ENCODE measurements around the gene FGFR4.

The FGFR4 gene

GRCh38 chr5:177111720-177112394 lies 25.1 kb downstream of the FGFR4 start:
- peaks cover 35% of the 10 kb centered on the region for H3K4me1 Mint-ChIP-seq
- peaks cover 18% of the 10 kb centered on the region for H3K27me3 Mint-ChIP-seq (ENCODE audit: low read depth)
- H3K4me3 Mint-ChIP-seq, result peak overlapping the region in 1 of 3 experiments; percentile 4
- peak; percentile 91 to 96 (median 95) for TF ChIP-seq CTCF (IDR thresholded peaks at IDR 0.05; ENCODE audit: unreplicated experiment in 3 of 3)
- H3K9me3 Mint-ChIP-seq, result no peaks in the 10 kb centered on the region
- peak overlapping the region; percentile 41 to 93 (median 46) for H3K27ac Mint-ChIP-seq
- no peaks in the 10 kb centered on the region for H3K36me3 Mint-ChIP-seq (ENCODE audit: low read depth)

- no peak overlapping the region for H3K27ac Mint-ChIP-seq
- no peak for TF ChIP-seq CTCF (IDR thresholded peaks at IDR 0.05; ENCODE audit: unreplicated experiment in 3 of 3)
- H3K4me3 Mint-ChIP-seq, result no peak overlapping the region
- H3K9me3 Mint-ChIP-seq, result no peaks in the 10 kb centered on the region
- no peaks in the 10 kb centered on the region for H3K36me3 Mint-ChIP-seq (ENCODE audit: low read depth)
- H3K4me1 Mint-ChIP-seq, result peaks cover 28% of the 10 kb centered on the region
- H3K27me3 Mint-ChIP-seq (ENCODE audit: low read depth), result peaks cover 11% of the 10 kb centered on the region
These were observed 26.0 kb downstream of the FGFR4 start for GRCh38 chr5:177112589-177113220.

- Mint-ChIP-seq H3K9me3 (no peaks in the 10 kb centered on the region), H3K27ac (peak overlapping the region; percentile 2 to 54 (median 18)), H3K4me3 (no peak overlapping the region), H3K27me3 (ENCODE audit: low read depth) (peaks cover 11% of the 10 kb centered on the region), H3K36me3 (ENCODE audit: low read depth) (no peaks in the 10 kb centered on the region), H3K4me1 (peaks cover 25% of the 10 kb centered on the region)
- peak; percentile 96 to 99 (median 99) for TF ChIP-seq CTCF (IDR thresholded peaks at IDR 0.05; ENCODE audit: unreplicated experiment in 3 of 3)
These were observed 27.1 kb downstream of the FGFR4 start for GRCh38 chr5:177113566-177114424.

GRCh38 chr5:177116631-177117373 lies 30.1 kb downstream of the FGFR4 start:
- no peak overlapping the region for H3K27ac Mint-ChIP-seq
- peaks cover 11% of the 10 kb centered on the region for H3K27me3 Mint-ChIP-seq (ENCODE audit: low read depth)
- no peak overlapping the region for H3K4me3 Mint-ChIP-seq
- H3K36me3 Mint-ChIP-seq (ENCODE audit: low read depth), result no peaks in the 10 kb centered on the region
- TF ChIP-seq CTCF (IDR thresholded peaks at IDR 0.05; ENCODE audit: unreplicated experiment in 3 of 3), result no peak
- no peaks in the 10 kb centered on the region for H3K9me3 Mint-ChIP-seq
- peaks cover 7% of the 10 kb centered on the region for H3K4me1 Mint-ChIP-seq

- peaks cover 5% of the 10 kb centered on the region for H3K27me3 Mint-ChIP-seq (ENCODE audit: low read depth)
- H3K36me3 Mint-ChIP-seq (ENCODE audit: low read depth), result no peaks in the 10 kb centered on the region
- no peaks in the 10 kb centered on the region for H3K9me3 Mint-ChIP-seq
- no peak overlapping the region for H3K27ac Mint-ChIP-seq
- H3K4me3 Mint-ChIP-seq, result no peak overlapping the region
- no peak for TF ChIP-seq CTCF (IDR thresholded peaks at IDR 0.05; ENCODE audit: unreplicated experiment in 3 of 3)
- H3K4me1 Mint-ChIP-seq, result peaks cover 4% of the 10 kb centered on the region
These were observed 30.8 kb downstream of the FGFR4 start for GRCh38 chr5:177117441-177118045.

All from nephron (organoid).